Eye (tissue), 1 donor: Measurements from ENCODE around the gene SPTB.

Experiments used
- DNase-seq: peaks from one replicate; pipeline ENCODE4 v3.0.0-alpha.2; 2015

The SPTB gene

GRCh38 chr14:64880221-64881121 lies 764 bp upstream of the SPTB start:
- DNase-seq, result peak; percentile 78

DNA sequence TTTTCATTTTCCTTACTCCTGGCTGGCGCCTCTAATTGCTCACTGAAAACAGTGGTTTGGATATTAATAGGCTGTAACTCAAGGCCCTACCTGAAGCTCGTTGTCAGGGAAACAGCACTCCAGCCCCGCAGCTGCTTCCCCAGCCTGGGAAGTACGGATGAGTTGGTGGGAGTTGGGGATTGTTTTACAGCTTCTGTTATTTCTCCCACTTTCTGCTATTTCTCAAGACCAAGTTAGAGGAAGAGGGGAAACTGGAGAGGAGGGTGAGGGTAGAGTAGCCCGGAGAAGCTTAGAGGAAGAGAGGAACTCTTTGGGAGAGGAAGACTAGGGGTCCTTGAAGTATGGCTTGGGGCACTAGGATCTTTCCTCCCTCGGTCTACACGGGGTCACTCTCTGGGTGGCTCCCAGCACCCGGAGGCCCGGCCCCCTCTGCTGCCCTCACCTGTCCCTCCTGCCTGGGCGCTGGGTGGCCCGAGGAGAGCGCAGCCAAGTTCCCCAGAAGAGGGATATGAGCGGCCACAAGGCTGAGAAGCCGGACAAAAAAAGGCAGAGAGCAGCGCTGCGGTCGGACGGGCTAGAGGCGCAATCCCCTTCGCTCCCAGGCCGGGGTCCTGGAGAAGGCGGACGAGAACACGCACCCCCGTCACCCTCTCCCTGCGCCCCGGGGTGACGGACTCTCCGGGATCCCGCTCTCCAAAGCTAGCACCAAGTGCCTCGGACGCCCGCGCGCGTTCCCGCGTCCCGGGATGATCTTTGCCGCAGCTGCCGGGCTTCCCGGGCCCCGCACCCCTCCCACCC lies 671 bp downstream of the SPTB start:
- DNase-seq, result peak; percentile 55

GRCh38 chr14:64877846-64878245 lies 1.9 kb downstream of the SPTB start:
- no peak for DNase-seq

DNA sequence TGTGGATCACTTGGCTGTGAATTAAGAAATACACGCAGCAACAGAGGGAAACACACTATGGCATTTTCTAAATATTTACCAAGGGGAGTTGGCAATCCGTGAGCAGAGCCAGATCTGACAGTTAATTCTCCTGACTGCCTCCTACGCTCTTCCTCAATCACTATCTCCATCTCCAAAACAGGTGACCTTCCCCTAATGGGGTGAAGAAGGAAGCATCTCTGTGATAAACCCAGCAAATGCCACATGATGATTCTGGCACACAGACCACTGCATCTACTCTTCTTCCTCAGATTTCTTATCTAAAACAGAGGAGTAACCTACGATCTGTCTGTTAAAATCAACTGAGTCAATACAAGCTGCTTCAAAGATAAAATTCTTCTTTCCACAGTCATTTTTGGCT lies 4.4 kb downstream of the SPTB start:
- DNase-seq, result no peak

DNA sequence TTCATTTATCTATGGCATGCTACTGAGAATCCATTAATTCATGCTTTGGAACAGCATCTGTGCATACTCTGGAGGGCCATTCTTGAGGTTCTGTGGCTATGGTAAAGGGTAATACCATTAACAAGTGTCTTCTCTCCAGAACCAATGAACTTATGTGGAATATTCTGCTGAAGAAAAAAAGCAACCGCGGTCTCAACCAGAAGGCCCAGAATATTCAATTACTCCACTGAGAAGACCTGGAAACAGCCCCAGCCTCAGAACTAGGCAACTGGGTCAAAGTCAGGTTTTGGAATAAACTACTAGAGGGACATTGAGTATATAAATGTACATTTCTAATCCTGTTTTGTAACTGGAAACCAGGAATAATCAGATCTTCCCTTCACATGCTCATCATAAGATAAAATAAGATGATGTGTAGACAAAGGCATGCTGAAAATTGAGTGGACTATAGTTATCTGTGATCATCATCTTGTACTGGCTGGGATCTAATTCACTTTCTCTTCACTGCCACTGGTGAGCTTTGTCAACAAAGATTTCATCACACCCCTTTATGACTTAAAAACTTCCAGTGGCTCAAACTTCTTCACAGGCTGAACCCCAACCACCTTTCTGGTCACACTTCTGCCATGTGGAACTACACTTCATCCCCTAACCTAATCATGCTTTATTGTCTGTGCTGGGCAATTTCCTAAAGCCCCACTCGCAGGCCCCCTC lies 6.0 kb downstream of the SPTB start:
- no peak for DNase-seq

- DNase-seq, result no peak
These were observed 8.4 kb downstream of the SPTB start for GRCh38 chr14:64871344-64871743.

- no peak for DNase-seq
These were observed 9.5 kb downstream of the SPTB start for GRCh38 chr14:64870160-64870559.

DNA sequence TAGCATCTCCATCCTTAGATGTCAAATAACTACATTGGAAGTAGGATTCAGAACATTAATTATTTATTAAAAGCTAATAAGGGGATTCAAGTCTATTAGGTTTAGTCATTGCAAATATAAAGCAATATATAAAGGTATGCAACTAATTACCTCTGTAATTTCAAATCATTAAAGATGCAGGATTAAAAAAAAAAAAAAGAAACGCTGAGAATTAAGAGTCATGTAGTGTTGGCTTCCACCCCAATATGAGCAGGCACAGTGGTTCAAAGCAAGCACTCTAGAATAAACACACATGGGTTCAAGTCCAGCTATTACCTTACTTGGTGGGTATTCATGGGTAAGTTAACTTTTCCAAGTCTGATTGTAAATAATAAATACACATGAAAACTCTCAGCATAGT lies 10.9 kb downstream of the SPTB start:
- no peak for DNase-seq

DNA sequence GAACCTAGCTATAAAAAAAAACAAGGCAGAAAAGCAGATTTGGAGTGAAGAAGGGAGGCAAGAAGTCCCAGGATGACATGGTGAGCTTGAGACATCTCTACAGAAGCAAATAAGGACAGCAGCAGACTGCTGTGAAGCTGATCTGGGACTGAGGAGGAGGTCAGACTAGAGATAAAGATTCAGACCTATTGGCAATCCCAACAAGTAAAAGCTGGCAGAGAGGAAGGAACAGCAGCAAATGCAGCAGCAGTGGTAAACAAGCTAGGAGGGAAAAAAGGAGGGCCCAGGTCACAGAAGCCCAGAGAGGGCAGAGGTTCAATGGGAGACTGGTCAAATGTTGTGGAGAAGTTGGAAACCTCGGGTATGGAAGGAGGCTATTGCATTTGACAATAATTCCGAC lies 11.3 kb downstream of the SPTB start:
- no peak for DNase-seq

GRCh38 chr14:64867182-64867581 lies 12.5 kb downstream of the SPTB start:
- DNase-seq, result no peak

DNA sequence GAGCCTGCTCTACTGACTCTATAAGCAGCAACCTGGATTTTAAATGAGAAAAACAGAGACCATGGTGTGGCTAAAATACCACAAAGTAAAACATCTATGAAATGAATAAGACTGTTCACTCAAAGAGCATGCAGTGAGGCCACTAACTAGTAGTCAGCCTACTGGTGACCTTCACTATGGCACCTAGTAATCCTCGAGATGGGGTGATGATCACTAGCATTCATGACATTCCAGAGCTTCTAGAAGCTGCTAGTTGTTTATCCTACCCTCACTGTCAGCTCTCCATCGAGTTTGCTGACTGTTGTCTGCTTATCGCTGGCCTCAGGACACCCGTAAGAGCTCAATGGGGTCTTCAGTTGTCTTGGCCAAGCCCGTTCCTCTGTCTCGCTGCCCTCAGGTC lies 13.7 kb downstream of the SPTB start:
- no peak for DNase-seq

DNA sequence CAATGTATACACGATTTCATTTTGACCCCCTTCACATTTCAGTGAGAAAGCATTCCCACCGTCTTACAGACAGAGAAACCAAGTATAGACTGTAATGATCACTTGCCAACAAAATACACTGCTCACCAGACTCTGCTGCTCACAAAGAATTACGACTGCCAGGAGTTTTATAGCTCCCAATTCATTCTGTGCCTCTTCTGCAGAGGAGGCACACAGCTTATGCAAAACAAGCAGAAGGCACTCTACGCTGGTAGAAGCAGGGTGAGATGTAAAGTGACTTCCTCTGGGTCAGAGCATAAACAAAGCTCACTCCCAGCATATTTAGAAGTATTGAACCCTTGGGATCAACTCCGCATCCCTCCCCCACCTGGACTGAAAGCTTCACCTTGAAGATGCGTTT lies 14.6 kb downstream of the SPTB start:
- no peak for DNase-seq

- DNase-seq, result no peak
These were observed 15.4 kb downstream of the SPTB start for GRCh38 chr14:64864258-64864657.

GRCh38 chr14:64861916-64862315 lies 17.8 kb downstream of the SPTB start:
- DNase-seq, result no peak

DNA sequence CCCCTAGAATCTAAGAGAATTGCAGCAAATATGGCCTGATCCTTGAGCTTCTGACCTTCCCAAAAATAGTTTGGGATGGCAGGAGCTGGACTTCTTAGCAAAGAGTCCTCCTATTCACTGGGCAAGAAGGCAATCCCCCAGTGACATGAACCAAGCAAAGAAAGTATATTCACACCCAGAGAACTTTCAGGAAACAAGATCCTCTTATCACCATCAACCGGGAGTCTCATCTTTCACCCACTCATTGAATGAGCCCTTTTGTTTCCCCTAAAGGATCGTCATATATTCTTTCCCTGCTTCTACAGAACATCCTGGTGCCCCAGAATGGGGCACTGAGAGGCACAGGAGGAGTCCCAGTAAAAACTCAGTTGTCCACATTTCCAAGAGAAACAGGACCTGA lies 19.7 kb downstream of the SPTB start:
- DNase-seq, result no peak

- DNase-seq, result no peak
These were observed 21.5 kb downstream of the SPTB start for GRCh38 chr14:64857979-64858744.

DNA sequence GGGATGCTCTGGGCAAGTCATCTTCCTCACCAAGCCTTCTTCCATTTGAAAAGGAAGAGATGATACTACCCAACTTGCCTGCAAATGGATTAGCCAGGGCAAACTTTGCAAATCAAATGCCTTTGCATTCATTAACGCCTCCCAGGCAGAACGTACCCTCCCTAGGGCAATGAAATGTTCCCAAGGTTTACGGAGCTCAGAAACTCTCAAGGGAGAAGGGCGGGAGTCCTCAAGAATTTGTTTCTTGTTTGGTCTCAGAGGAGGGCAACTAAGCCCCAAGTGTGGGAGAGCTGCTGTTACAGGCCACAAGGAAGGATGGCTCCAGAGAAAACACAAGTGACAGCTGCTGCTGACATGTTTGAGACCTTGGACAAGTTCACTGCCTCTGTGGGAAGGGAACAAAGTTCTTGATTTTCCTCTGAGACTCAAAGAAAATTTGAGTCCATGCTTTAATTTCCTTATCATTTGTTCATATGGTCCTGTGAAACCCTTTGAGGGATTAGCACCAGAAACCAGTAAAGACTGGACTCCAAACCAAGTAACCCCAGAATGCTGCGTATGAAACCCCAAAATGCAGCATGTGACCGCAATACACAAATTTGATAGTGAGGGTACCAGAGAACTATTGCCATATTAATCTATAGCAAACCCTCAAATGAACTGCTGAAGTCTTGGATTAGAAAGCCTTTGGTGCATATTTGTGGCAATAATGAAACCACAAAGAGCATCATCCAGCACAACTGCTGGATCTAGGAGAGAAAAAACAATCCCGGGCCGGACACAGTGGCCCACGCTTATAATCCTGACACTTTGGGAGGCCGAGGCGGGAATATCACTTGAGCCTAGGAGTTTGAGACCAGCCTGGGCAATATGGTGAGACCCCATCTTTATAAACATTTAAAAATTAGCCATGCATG lies 22.9 kb downstream of the SPTB start:
- no peak for DNase-seq

DNA sequence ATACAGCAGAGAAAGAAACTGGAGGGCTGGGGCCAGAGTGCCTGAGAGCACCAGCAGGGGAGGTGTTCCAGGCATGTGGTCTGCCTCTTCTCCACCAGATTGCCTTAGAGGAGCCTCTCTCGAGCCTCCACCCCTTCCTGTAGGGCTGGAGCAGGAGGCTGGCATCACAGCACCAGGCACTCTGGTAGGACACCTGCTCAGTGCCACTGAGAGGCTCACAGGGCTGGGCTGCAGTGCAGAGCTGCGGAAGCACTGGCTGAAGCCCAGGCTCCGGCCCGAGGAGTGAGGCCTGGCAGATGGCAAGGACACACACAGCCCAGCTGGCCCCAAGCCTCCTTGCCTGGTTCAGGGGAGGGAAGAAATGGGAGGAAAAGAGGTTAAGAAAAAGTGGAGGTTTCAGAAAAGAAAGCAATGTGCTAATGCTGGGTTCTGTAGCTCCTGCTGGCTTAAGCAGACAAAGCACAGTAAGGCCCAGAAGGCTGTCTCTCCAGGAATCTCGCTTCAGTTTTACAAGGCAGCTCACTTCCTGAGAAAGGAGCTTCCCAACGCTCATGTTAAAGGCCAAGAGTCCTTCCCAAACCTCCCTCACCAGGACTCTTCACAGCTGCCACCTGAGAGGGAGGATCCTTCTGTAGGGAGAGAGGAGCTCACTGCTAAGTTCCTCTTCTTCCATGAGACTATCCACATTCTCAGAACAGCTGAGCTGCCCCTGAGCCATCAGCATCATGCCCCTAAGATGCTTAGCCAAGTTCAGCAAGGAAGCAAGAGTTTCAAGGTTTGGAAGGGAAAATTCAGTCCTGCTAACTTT lies 23.8 kb downstream of the SPTB start:
- no peak for DNase-seq

DNA sequence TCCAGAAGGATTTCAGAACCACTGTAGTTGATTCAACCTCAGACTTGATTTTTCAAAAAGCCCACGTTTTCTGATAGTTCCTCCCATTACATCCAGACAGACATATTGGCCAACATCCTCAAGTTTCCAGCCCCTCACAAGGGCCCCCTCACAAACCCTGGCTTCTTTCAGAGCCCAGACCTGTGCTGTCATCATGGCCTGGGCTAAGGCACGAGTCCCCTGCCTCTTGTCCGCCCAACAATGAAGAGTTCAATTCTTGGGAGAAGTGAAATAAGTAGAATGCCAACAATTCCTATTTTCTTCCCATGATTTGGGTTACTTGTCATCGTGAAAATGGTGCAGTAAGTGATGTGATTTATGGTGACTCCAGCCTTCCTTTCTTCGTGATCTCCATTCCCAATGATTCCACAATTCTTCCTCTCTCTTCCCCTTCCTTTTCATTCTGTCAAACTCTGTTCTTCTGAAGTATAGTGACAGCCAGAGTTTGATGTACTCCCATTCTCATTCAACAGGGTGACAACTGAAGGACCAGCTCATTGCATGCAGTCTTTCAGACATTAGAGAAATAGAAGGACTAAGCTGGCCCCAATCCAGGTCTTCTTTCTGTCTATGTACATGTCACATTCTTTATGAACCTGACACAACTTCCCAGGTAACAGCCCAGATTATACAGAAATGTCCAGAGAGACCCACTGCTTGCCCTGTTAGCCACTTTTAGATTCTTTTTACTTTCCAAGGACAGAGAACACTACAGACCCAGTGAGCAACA lies 29.2 kb downstream of the SPTB start:
- no peak for DNase-seq

- DNase-seq, result no peak
These were observed 29.8 kb downstream of the SPTB start for GRCh38 chr14:64849940-64850339.
